Transverse colon (tissue), 4 donors: ENCODE results near the gene GRIA2. TPM values are rescaled to one million over a fixed set of nuclear protein-coding genes. Genes with fewer than 3 reads are reported as not detected.

Experiments
- DNase-seq: peaks from one replicate; pipeline ENCODE4 v3.0.0-alpha.2; 2019
- H3K27ac ChIP-seq, 4 donors: fragments of 200-600 bp; sonication (generic); 2 replicates each; pipeline ENCODE4 v1.5.1; 2016 to 2018; ENCODE audit warnings: inconsistent platforms in 4 of 4
- H3K27me3 ChIP-seq: fragments of 200-600 bp; sonication (generic); 2 replicates; pipeline ENCODE4 v1.5.1; 2017; ENCODE audit warnings: inconsistent platforms
- H3K36me3 ChIP-seq, 4 donors: fragments of 200-600 bp; sonication (generic); 2 replicates each; pipeline ENCODE4 v1.5.1; 2017 to 2019; ENCODE audit warnings: inconsistent platforms in 4 of 4
- H3K4me1 ChIP-seq, 4 donors: fragments of 200-600 bp; sonication (generic); 2 replicates each; pipeline ENCODE4 v1.5.1; 2017 to 2020; ENCODE audit warnings: inconsistent platforms in 4 of 4
- H3K4me3 ChIP-seq, 4 donors: fragments of 200-600 bp; sonication (generic); 1 replicate in 1 of 4; 2 replicates in 3 of 4; pipeline versions ENCODE4 v1.5.1 to v1.6.1; 2017 to 2019; ENCODE audit warnings: inconsistent platforms in 4 of 4
- H3K9me3 ChIP-seq, 2 donors: fragments of 200-600 bp; sonication (generic); 2 replicates each; pipeline ENCODE4 v1.5.1; 2017 to 2019; ENCODE audit warnings: inconsistent platforms in 2 of 2
- CTCF ChIP-seq, 5 experiments: fragments of 200-600 bp in 3 of 5; fragments of 450-650 bp in 2 of 5; sonication (generic) in 3 of 5; IDR thresholded peaks; 1 replicate in 2 of 5; 2 replicates in 3 of 5; pipeline ENCODE4 v1.5.1; 2016 to 2017; ENCODE audit warnings: antibody characterized with exemption in 5 of 5, inconsistent platforms in 3 of 5, mild to moderate bottlenecking in 2 of 5, moderate library complexity in 1 of 5
- EP300 ChIP-seq: sonication (generic); formaldehyde crosslinking; IDR thresholded peaks from one replicate; pipeline ENCODE4 v1.6.1; 2017; ENCODE audit warnings: antibody characterized with exemption, low read depth
- POLR2A ChIP-seq: fragments of 450-650 bp; IDR thresholded peaks from one replicate; pipeline ENCODE4 v1.6.1; 2016; ENCODE audit warnings: antibody characterized with exemption, mild to moderate bottlenecking, moderate library complexity
- POLR2AphosphoS5 ChIP-seq, 3 donors: sonication (generic); formaldehyde crosslinking; IDR thresholded peaks; one replicate each; pipeline ENCODE4 v1.6.1; 2016; ENCODE audit warnings: antibody characterized with exemption in 3 of 3
- WGBS, 2 donors: methylation state at CpG; one replicate each; pipeline ENCODE4 v1.1.5; 2018; ENCODE audit warnings: low coverage in 1 of 2; 5-methylcytosine and 5-hydroxymethylcytosine counted together
- in situ Hi-C, 4 donors: fragments of 200-750 bp; cut with MboI; loops; one replicate each; pipeline versions ENCODE4 v1.15.0 to v1.15.1; 2017; ENCODE audit warnings: low sequenced_read_pairs in 3 of 4, low pct_ligation_motif_present in 1 of 4, low pct_unique_long_range_greater_than_20kb in 1 of 4
- intact Hi-C: fragments of 100-400 bp; cut with DNase I; formaldehyde crosslinking; loops from one replicate; pipeline ENCODE4 v1.15.1; 2023; ENCODE audit warnings: low total_unique reads
- total RNA-seq, 4 donors: library from RNA; depleted of rRNA; stranded (reverse); fragments of >200 nt; gene quantifications; one replicate each; pipeline ENCODE4 v1.1.0, GENCODE V29; 2016

The GRIA2 gene
- total RNA-seq, 4 donors from 2014 or later: 0.14 to 10.1 TPM; not detected in 2

- 62 to 72% methylated on average over 5 to 6 of the region's 6 CpGs for WGBS, 2 donors
- in situ Hi-C loops: no loop called here
Measured at GRCh38 chr4:157303471-157303960, 83.0 kb downstream of the GRIA2 start.

GRCh38 chr4:157304769-157305168, 84.2 kb downstream of the GRIA2 start:
- no peak for DNase-seq
- Histone ChIP-seq H3K36me3 (no peaks in the 10 kb centered on the region), H3K27me3 (no peaks in the 10 kb centered on the region), H3K9me3 (no peaks in the 10 kb centered on the region), H3K27ac (no peak overlapping the region), H3K4me1 (no peaks in the 10 kb centered on the region), H3K4me3 (no peak overlapping the region)
- 78 to 93% methylated on average over 3 to 5 of the region's 5 CpGs for WGBS, 2 donors
- TF ChIP-seq POLR2AphosphoS5 (IDR thresholded peaks at IDR 0.05) (no peak), CTCF (IDR thresholded peaks at IDR 0.05) (no peak), POLR2A (no peak), EP300 (no peak)
- intact Hi-C loops: no loop called here
- in situ Hi-C loops: no loop called here

More at GRCh38 chr4:157303471-157303960, 83.0 kb downstream of the GRIA2 start:
- intact Hi-C loops: no loop called here
- DNase-seq: no peak
- Histone ChIP-seq H3K27me3 (no peaks in the 10 kb centered on the region), H3K4me3 (no peak overlapping the region), H3K9me3 (no peaks in the 10 kb centered on the region), H3K27ac (no peak overlapping the region), H3K4me1 (no peaks in the 10 kb centered on the region), H3K36me3 (no peaks in the 10 kb centered on the region)
- no peak for TF ChIP-seq POLR2A
- no peak for TF ChIP-seq EP300
- TF ChIP-seq POLR2AphosphoS5 (IDR thresholded peaks at IDR 0.05): no peak
- TF ChIP-seq CTCF (IDR thresholded peaks at IDR 0.05): no peak

DNA sequence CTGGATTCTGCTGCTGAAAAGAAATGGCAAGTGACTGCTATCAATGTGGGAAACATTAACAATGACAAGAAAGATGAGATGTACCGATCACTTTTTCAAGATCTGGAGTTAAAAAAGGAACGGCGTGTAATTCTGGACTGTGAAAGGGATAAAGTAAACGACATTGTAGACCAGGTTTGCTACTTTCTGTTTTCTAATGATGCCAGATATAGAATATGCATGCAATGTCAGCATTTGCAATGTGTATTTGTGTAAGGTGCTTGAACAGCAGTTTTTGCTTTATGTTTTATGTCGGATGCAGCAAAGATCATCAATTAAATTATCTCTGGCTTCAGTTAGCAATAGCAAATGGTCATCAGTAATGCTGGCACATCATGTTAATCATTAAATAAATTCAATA, 92.2 kb downstream of the GRIA2 start:
- no peak overlapping the region for H3K27ac ChIP-seq
- H3K36me3 ChIP-seq: no peaks in the 10 kb centered on the region
- intact Hi-C loops: no loop called here
- no peak overlapping the region for H3K4me3 ChIP-seq
- no peak for TF ChIP-seq CTCF (IDR thresholded peaks at IDR 0.05)
- TF ChIP-seq EP300: no peak
- no peak for TF ChIP-seq POLR2AphosphoS5 (IDR thresholded peaks at IDR 0.05)
- TF ChIP-seq POLR2A: no peak
- H3K4me1 ChIP-seq: no peaks in the 10 kb centered on the region
- WGBS, 2 donors: 80 to 90% methylated on average over 5 of the region's 5 CpGs
- no peaks in the 10 kb centered on the region for H3K9me3 ChIP-seq
- in situ Hi-C loops: no loop called here
- DNase-seq: no peak
- no peaks in the 10 kb centered on the region for H3K27me3 ChIP-seq

- no peak for DNase-seq
- WGBS, 2 donors: 42 to 55% methylated on average over 1 of the region's 1 CpG
- TF ChIP-seq CTCF (IDR thresholded peaks at IDR 0.05): no peak
- no peak for TF ChIP-seq POLR2AphosphoS5 (IDR thresholded peaks at IDR 0.05)
- TF ChIP-seq EP300: no peak
- TF ChIP-seq POLR2A: no peak
- Histone ChIP-seq H3K27me3 (no peaks in the 10 kb centered on the region), H3K4me1 (no peaks in the 10 kb centered on the region), H3K4me3 (no peak overlapping the region), H3K9me3 (no peaks in the 10 kb centered on the region), H3K27ac (no peak overlapping the region), H3K36me3 (no peaks in the 10 kb centered on the region)
- intact Hi-C loops (no loop called here), in situ Hi-C loops (no loop called here)
Measured at GRCh38 chr4:157314906-157315305, 94.4 kb downstream of the GRIA2 start.
